Colonic mucosa (tissue), 4 donors: ENCODE measurements around the gene EYA2. TPM values are rescaled to one million over a fixed set of nuclear protein-coding genes. Genes with fewer than 3 reads are reported as not detected.

ENCODE experiments used
- DNase-seq: peaks from one replicate; pipeline ENCODE4 v3.0.0-alpha.2; 2020
- H3K27ac ChIP-seq: fragments of 200-600 bp; one replicate; pipeline ENCODE4 v1.8.0; 2021
- H3K27me3 ChIP-seq: fragments of 200-600 bp; one replicate; pipeline ENCODE4 v1.8.0; 2021
- H3K36me3 ChIP-seq: fragments of 200-600 bp; one replicate; pipeline ENCODE4 v1.8.0; 2021
- H3K4me1 ChIP-seq: fragments of 200-600 bp; one replicate; pipeline ENCODE4 v1.8.0; 2021; ENCODE audit warnings: mild to moderate bottlenecking
- H3K4me3 ChIP-seq: fragments of 200-600 bp; one replicate; pipeline ENCODE4 v1.8.0; 2021
- H3K9ac ChIP-seq, 2 donors: one replicate each; pipeline ENCODE4 v1.7.0; 2013; ENCODE audit warnings: control low read depth in 2 of 2, low read depth in 2 of 2, low read length in 2 of 2
- H3K9me3 ChIP-seq: fragments of 200-600 bp; one replicate; pipeline ENCODE4 v1.8.0; 2021
- CTCF ChIP-seq: fragments of 200-600 bp; IDR thresholded peaks from one replicate; pipeline ENCODE4 v1.8.0; 2022; ENCODE audit warnings: antibody characterized with exemption, mild to moderate bottlenecking
- intact Hi-C: fragments of 100-400 bp; cut with DNase I; formaldehyde crosslinking; loops from one replicate; pipeline ENCODE4 v1.14.1; 2022
- total RNA-seq, 2 donors: library from RNA; stranded (reverse); fragmentation: NEBNext Ultra II Directional in 1 of 2; extraction: Animal tissue kit (Norgen Biotek cat#: 25700) in 1 of 2; gene quantifications; one replicate each; pipeline ENCODE4 v1.2.1, GENCODE V29; 2021
- donor health status: healthy.
- donor health status: DM: no; HTN: no; CAD: no.
- donor health status: DM: no; HTN: no; CAD: no.

EYA2 gene
- total RNA-seq, 2 donors from 2014 or later = 8.9 to 16.8 TPM

DNA sequence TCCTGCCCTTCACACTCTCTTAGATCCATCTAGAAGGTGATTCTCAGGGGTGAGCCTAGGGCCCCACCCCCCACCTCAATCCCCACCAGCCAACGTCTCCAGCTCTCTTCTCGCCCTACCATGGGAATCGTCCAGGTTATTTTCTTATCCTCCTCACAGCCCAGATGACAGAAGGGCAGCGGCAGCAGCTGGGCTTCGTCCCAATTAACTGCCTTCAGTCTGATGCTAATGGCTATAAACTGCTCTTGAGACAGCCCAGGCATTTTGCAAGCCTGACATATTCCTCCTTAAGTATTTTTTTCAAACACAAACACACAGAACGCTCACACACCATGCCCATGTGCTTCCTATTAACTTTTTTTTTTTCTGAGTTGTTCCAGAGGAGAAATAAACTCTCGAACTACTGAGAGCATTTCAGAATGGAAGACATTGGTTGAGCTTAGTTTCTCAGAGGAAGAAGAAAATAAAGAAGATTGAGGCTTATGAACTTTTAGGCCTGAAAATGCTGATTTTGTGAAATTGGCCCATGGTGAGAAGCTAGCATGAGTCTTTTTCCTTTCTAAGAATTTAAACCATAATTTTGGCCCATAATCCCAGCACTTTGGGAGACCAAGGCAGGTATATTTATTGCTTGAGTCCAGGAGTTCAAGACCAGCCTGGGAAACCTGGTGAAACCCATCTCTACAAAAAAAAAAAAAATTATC is 124.6 kb downstream of the EYA2 start:
- H3K36me3 ChIP-seq = no peaks in the 10 kb centered on the region
- intact Hi-C loops = no loop called here
- no peak for DNase-seq

DNA sequence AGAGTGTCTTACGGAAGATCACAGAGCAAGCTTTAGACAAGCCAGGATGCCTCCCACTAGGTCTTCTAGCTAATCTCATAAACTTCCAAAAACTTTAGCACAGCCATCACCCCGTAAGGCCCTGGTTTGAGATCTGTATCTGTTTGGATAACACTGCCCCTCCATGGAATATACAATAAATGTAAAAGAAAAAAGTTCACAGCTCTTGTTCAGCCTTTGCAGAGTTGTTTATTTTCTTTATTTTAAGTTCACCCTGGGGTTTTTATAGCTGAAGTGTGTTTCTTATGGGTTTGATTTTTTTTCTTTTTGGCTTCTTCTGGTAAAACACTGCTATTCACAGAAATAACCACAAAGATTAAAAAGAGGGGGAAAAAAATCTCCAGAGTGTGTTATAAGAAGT is 125.6 kb downstream of the EYA2 start:
- no peaks in the 10 kb centered on the region for H3K27me3 ChIP-seq
- H3K4me1 ChIP-seq = no peaks in the 10 kb centered on the region
- no peak for TF ChIP-seq CTCF
- H3K27ac ChIP-seq = no peak overlapping the region
- intact Hi-C loops = no loop called here
- no peak for DNase-seq
- no peak overlapping the region for H3K4me3 ChIP-seq
- H3K36me3 ChIP-seq = no peaks in the 10 kb centered on the region
- H3K9ac ChIP-seq = no peak overlapping the region
- H3K9me3 ChIP-seq = no peaks in the 10 kb centered on the region

More for the DNA sequence above, 124.6 kb downstream of the EYA2 start:
- no peaks in the 10 kb centered on the region for H3K9me3 ChIP-seq
- no peak overlapping the region for H3K9ac ChIP-seq
- no peaks in the 10 kb centered on the region for H3K4me1 ChIP-seq
- no peak overlapping the region for H3K4me3 ChIP-seq
- TF ChIP-seq CTCF = no peak
- no peak overlapping the region for H3K27ac ChIP-seq
- no peaks in the 10 kb centered on the region for H3K27me3 ChIP-seq

DNA sequence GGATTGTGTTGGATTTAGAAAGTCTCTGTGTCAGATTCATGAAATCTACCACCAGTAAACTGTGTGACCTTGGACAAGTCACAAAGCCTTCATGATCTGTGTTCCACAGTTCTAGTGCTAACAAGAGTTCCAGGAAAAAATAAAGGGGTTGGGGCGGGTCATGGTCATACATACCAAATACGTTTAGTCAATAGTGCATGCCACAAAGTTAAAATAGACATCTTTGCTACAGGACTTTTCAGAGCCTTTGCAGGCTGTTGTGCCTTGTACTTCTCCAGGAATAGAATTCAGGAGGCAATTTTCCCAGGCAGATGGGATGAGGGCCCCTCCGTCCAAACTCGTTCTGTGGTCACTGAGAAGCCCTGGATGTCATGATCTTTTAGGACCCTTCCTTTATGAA is 127.2 kb downstream of the EYA2 start:
- Histone ChIP-seq H3K27ac (no peak overlapping the region), H3K9ac (no peak overlapping the region), H3K36me3 (no peaks in the 10 kb centered on the region), H3K4me1 (no peaks in the 10 kb centered on the region), H3K27me3 (no peaks in the 10 kb centered on the region), H3K9me3 (no peaks in the 10 kb centered on the region), H3K4me3 (no peak overlapping the region)
- no peak for DNase-seq
- TF ChIP-seq CTCF = no peak
- intact Hi-C loops = no loop called here

- Histone ChIP-seq H3K27ac (no peak overlapping the region), H3K36me3 (no peaks in the 10 kb centered on the region), H3K9me3 (no peaks in the 10 kb centered on the region), H3K27me3 (no peaks in the 10 kb centered on the region), H3K4me1 (no peaks in the 10 kb centered on the region), H3K4me3 (no peak overlapping the region), H3K9ac (no peak overlapping the region)
- DNase-seq = no peak
- intact Hi-C loops = no loop called here
- no peak for TF ChIP-seq CTCF
Observed at GRCh38 chr20:47024461-47024937, 129.9 kb downstream of the EYA2 start.

- no peaks in the 10 kb centered on the region for H3K9me3 ChIP-seq
- DNase-seq = no peak
- H3K9ac ChIP-seq = no peak overlapping the region
- H3K27me3 ChIP-seq = no peaks in the 10 kb centered on the region
- H3K4me3 ChIP-seq = no peak overlapping the region
- no peak overlapping the region for H3K27ac ChIP-seq
- TF ChIP-seq CTCF = no peak
- no peaks in the 10 kb centered on the region for H3K36me3 ChIP-seq
- intact Hi-C loops = no loop called here
- H3K4me1 ChIP-seq = no peaks in the 10 kb centered on the region
Observed at GRCh38 chr20:47027042-47027441, 132.4 kb downstream of the EYA2 start.
